Urinary bladder (tissue), 4 donors: ENCODE results near the gene MRPS2. TPM values are rescaled to one million over a fixed set of nuclear protein-coding genes. Genes with fewer than 3 reads are reported as not detected.

Source experiments
- DNase-seq: peaks from one replicate; pipeline ENCODE4 v3.0.0-alpha.2; 2015; ENCODE audit errors: extremely low spot score
- H3K27ac ChIP-seq: one replicate; pipeline ENCODE4 v1.5.1; 2013; ENCODE audit warnings: low read depth, mild to moderate bottlenecking, moderate library complexity
- H3K36me3 ChIP-seq: one replicate; pipeline ENCODE4 v1.6.1; 2013; ENCODE audit warnings: mild to moderate bottlenecking, moderate library complexity; ENCODE audit not compliant: insufficient read depth
- H3K4me1 ChIP-seq: one replicate; pipeline ENCODE4 v1.6.1; 2013; ENCODE audit warnings: mild to moderate bottlenecking, moderate library complexity; ENCODE audit not compliant: insufficient read depth
- H3K4me3 ChIP-seq: one replicate; pipeline ENCODE4 v1.5.1; 2013; ENCODE audit warnings: low read depth, low read length
- WGBS: extraction: QIAGEN DNeasy Blood & Tissue Kit; methylation state at CpG from one replicate; pipeline ENCODE4 v1.1.7; 2013; 5-methylcytosine and 5-hydroxymethylcytosine counted together
- polyA plus RNA-seq: library from polyadenylated mRNA; stranded (reverse); fragments of 200-250 nt; gene quantifications from one replicate; pipeline ENCODE4 v1.2.3, GENCODE V29; 2013
- total RNA-seq: library from RNA; depleted of rRNA; stranded (reverse); fragments of >200 nt; gene quantifications from one replicate; pipeline ENCODE4 v1.2.3, GENCODE V29; 2014
- donor health status: healthy with polysubstance abuse.
- donor health status: healthy.

MRPS2 gene
- total and polyA plus RNA-seq, 2 donors: 8.6 to 56.7 TPM

- Histone ChIP-seq H3K27ac (no peak overlapping the region), H3K4me3 (no peak overlapping the region), H3K36me3 (no peaks in the 10 kb centered on the region), H3K4me1 (no peaks in the 10 kb centered on the region)
- 25% methylated on average over 12 of the region's 12 CpGs for WGBS
- no peak for DNase-seq
These were observed 25.6 kb upstream of the MRPS2 start for GRCh38 chr9:135474915-135475314.

- Histone ChIP-seq H3K27ac (no peak overlapping the region), H3K4me1 (peaks cover 2% of the 10 kb centered on the region), H3K36me3 (no peaks in the 10 kb centered on the region), H3K4me3 (no peak overlapping the region)
- 87% methylated on average over 10 of the region's 10 CpGs for WGBS
- DNase-seq: no peak
These were observed 23.7 kb upstream of the MRPS2 start for GRCh38 chr9:135476561-135477355.

GRCh38 chr9:135478191-135478590 lies 22.3 kb upstream of the MRPS2 start:
- no peaks in the 10 kb centered on the region for H3K36me3 ChIP-seq
- H3K4me1 ChIP-seq: peaks cover 2% of the 10 kb centered on the region
- no peak overlapping the region for H3K27ac ChIP-seq
- DNase-seq: no peak
- 65% methylated on average over 10 of the region's 10 CpGs for WGBS
- H3K4me3 ChIP-seq: no peak overlapping the region

- peaks cover 2% of the 10 kb centered on the region for H3K4me1 ChIP-seq
- no peak overlapping the region for H3K27ac ChIP-seq
- H3K36me3 ChIP-seq: no peaks in the 10 kb centered on the region
- WGBS: 3% methylated on average over 64 of the region's 64 CpGs
- H3K4me3 ChIP-seq: peak overlapping the region; percentile 96
- DNase-seq: no peak
These were observed 21.5 kb upstream of the MRPS2 start for GRCh38 chr9:135478829-135479468.

GRCh38 chr9:135479469-135480052 lies 20.9 kb upstream of the MRPS2 start, which contains the start of gene PPP1R26:
Gene PPP1R26, plus strand, starts transcription at chr9:135479782. Its CDS starts 4,729 bp downstream, at chr9:135484511.
- DNase-seq: no peak
- H3K4me1 ChIP-seq: peaks cover 2% of the 10 kb centered on the region
- under 1% methylated on average over 67 of the region's 103 CpGs for WGBS
- peak within 1 kb of the TSS; percentile 96 for H3K4me3 ChIP-seq
- peaks cover 2% of the 10 kb centered on the region for H3K36me3 ChIP-seq
- H3K27ac ChIP-seq: no peak within 1 kb of the TSS

- H3K4me1 ChIP-seq: peaks cover 2% of the 10 kb centered on the region
- WGBS: under 1% methylated on average over 76 of the region's 76 CpGs
- H3K4me3 ChIP-seq: peak overlapping the region; percentile 96
- H3K36me3 ChIP-seq: peaks cover 2% of the 10 kb centered on the region
- H3K27ac ChIP-seq: no peak overlapping the region
- no peak for DNase-seq
These were observed 20.2 kb upstream of the MRPS2 start for GRCh38 chr9:135480071-135480939.

- H3K4me3 ChIP-seq: peak overlapping the region; percentile 96
- DNase-seq: no peak
- peaks cover 2% of the 10 kb centered on the region for H3K4me1 ChIP-seq
- 45% methylated on average over 11 of the region's 11 CpGs for WGBS
- H3K36me3 ChIP-seq: peaks cover 2% of the 10 kb centered on the region
- H3K27ac ChIP-seq: no peak overlapping the region
These were observed 19.6 kb upstream of the MRPS2 start for GRCh38 chr9:135480940-135481310.

- H3K27ac ChIP-seq: no peak overlapping the region
- DNase-seq: no peak
- H3K4me3 ChIP-seq: no peak overlapping the region
- H3K4me1 ChIP-seq: peaks cover 2% of the 10 kb centered on the region
- WGBS: 82% methylated on average over 8 of the region's 8 CpGs
- H3K36me3 ChIP-seq: peaks cover 2% of the 10 kb centered on the region
These were observed 18.3 kb upstream of the MRPS2 start for GRCh38 chr9:135482015-135482754.

GRCh38 chr9:135484460-135485277 lies 15.8 kb upstream of the MRPS2 start:
- WGBS: 96% methylated on average over 47 of the region's 47 CpGs
- peaks cover 2% of the 10 kb centered on the region for H3K36me3 ChIP-seq

GRCh38 chr9:135485385-135485784 lies 15.1 kb upstream of the MRPS2 start:
- WGBS: 96% methylated on average over 25 of the region's 25 CpGs
- Histone ChIP-seq H3K4me3 (no peak overlapping the region), H3K27ac (no peak overlapping the region), H3K4me1 (peaks cover 2% of the 10 kb centered on the region), H3K36me3 (peaks cover 2% of the 10 kb centered on the region)
- no peak for DNase-seq

More at GRCh38 chr9:135484460-135485277, 15.8 kb upstream of the MRPS2 start:
- Histone ChIP-seq H3K4me1 (peaks cover 2% of the 10 kb centered on the region), H3K27ac (no peak overlapping the region), H3K4me3 (no peak overlapping the region)
- no peak for DNase-seq

GRCh38 chr9:135485832-135486231 lies 14.7 kb upstream of the MRPS2 start:
- Histone ChIP-seq H3K4me1 (peaks cover 2% of the 10 kb centered on the region), H3K4me3 (no peak overlapping the region), H3K36me3 (peaks cover 2% of the 10 kb centered on the region), H3K27ac (no peak overlapping the region)
- no peak for DNase-seq
- WGBS: 89% methylated on average over 21 of the region's 21 CpGs
